Karpas-422 (cell line): ENCODE measurements around the gene OXCT2. TPM values are rescaled to one million over a fixed set of nuclear protein-coding genes. Genes with fewer than 3 reads are reported as not detected.
"Not testable (repeated sequence)": the region's sequence is repeated elsewhere in the genome, so short reads cannot be mapped to it uniquely, and the experiment has no call there.

ENCODE experiments used
- DNase-seq: peaks from one replicate; pipeline ENCODE4 v3.0.0-alpha.2; 2015
- H2AFZ ChIP-seq: fragments of 200-600 bp; sonication (generic); 2 replicates; pipeline ENCODE4 v1.6.1; 2014; ENCODE audit warnings: antibody characterized with exemption, low read length, mixed read lengths
- H3K27ac ChIP-seq: fragments of 200-600 bp; sonication (generic); 2 replicates; pipeline ENCODE4 v1.5.1; 2014; ENCODE audit warnings: mild to moderate bottlenecking, low read length, moderate library complexity
- H3K27me3 ChIP-seq: fragments of 200-600 bp; sonication (generic); 2 replicates; pipeline ENCODE4 v1.6.1; 2014; ENCODE audit warnings: low read length, mixed read lengths
- H3K36me3 ChIP-seq: fragments of 200-600 bp; sonication (generic); 2 replicates; pipeline ENCODE4 v1.6.1; 2014; ENCODE audit warnings: low read length, mixed read lengths; ENCODE audit not compliant: insufficient read depth
- H3K4me1 ChIP-seq: fragments of 200-600 bp; sonication (generic); 2 replicates; pipeline ENCODE4 v1.6.1; 2014; ENCODE audit warnings: mild to moderate bottlenecking, low read length, mixed read lengths
- H3K4me2 ChIP-seq: fragments of 200-600 bp; sonication (generic); 2 replicates; pipeline ENCODE4 v1.6.1; 2014; ENCODE audit warnings: low read length, low read depth, mild to moderate bottlenecking; ENCODE audit not compliant: poor library complexity, severe bottlenecking
- H3K4me3 ChIP-seq: fragments of 200-600 bp; sonication (generic); 2 replicates; pipeline ENCODE4 v1.5.1; 2014; ENCODE audit warnings: mild to moderate bottlenecking, antibody characterized with exemption, low read length, mixed read lengths
- H3K79me2 ChIP-seq: fragments of 200-600 bp; sonication (generic); 2 replicates; pipeline ENCODE4 v1.6.1; 2014; ENCODE audit warnings: mild to moderate bottlenecking, low read length, mixed read lengths
- H3K9ac ChIP-seq: fragments of 200-600 bp; sonication (generic); 2 replicates; pipeline ENCODE4 v1.6.0; 2014; ENCODE audit warnings: low read length
- H3K9me2 ChIP-seq: fragments of 200-600 bp; sonication (generic), shearing (Covaris generic); replicated peaks from 2 replicates; pipeline ENCODE4 v1.6.0; 2014; ENCODE audit warnings: mild to moderate bottlenecking, low read length, moderate library complexity; ENCODE audit not compliant: insufficient read depth
- H3K9me3 ChIP-seq: fragments of 300-700, 200-600 bp; sonication (generic); 2 replicates; pipeline ENCODE4 v1.6.1; 2014; ENCODE audit warnings: low read length, mixed read lengths
- H4K20me1 ChIP-seq: fragments of 200-600 bp; sonication (generic); 2 replicates; pipeline ENCODE4 v1.6.1; 2014; ENCODE audit warnings: mild to moderate bottlenecking, antibody characterized with exemption, low read length, low read depth; ENCODE audit not compliant: insufficient read depth
- total RNA-seq: library from RNA; depleted of rRNA; stranded (reverse); fragments of >200 nt; shearing (Covaris generic); gene quantifications from 2 replicates; pipeline ENCODE4 v1.2.3, GENCODE V29; 2014; ENCODE audit warnings: low replicate concordance; rRNA removed

Gene OXCT2
- not detected in 2 replicates for total RNA-seq

DNA sequence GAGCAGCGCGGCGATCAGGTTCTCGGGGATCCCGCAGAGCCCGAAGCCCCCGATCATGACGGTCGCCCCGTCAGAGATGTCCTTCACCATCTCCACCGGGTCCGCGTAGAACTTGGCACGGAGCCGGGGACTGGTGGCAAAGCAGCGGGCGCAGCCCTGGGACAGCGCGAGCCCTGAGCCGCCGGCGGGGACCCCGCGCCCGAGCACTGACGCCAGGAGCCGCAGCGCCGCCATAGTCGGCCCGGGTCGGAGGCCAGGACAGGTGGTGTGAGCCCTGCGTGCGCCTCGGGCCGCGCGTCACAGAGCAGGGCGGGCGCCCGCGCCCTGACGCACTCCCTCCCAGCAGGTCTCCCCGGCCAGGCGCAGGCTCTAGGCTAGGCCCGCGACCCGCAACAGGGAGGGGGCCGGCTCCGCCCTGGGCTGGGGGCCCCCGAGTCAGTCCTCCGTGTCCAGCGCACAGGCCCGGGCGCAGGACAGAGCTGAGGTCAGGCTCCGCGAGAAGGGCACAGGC lies at the start of gene OXCT2:
Gene OXCT2 (minus strand): TSS at position 327 of the 511 bp plus-strand sequence. CDS start 93 bp downstream, at position 234.
- not testable (repeated sequence) for DNase-seq, H3K27ac ChIP-seq, H2AFZ ChIP-seq, H4K20me1 ChIP-seq, H3K4me1 ChIP-seq, H3K4me3 ChIP-seq, H3K9me3 ChIP-seq, H3K27me3 ChIP-seq, H3K79me2 ChIP-seq, H3K9ac ChIP-seq, H3K9me2 ChIP-seq, H3K4me2 ChIP-seq, H3K36me3 ChIP-seq

DNA sequence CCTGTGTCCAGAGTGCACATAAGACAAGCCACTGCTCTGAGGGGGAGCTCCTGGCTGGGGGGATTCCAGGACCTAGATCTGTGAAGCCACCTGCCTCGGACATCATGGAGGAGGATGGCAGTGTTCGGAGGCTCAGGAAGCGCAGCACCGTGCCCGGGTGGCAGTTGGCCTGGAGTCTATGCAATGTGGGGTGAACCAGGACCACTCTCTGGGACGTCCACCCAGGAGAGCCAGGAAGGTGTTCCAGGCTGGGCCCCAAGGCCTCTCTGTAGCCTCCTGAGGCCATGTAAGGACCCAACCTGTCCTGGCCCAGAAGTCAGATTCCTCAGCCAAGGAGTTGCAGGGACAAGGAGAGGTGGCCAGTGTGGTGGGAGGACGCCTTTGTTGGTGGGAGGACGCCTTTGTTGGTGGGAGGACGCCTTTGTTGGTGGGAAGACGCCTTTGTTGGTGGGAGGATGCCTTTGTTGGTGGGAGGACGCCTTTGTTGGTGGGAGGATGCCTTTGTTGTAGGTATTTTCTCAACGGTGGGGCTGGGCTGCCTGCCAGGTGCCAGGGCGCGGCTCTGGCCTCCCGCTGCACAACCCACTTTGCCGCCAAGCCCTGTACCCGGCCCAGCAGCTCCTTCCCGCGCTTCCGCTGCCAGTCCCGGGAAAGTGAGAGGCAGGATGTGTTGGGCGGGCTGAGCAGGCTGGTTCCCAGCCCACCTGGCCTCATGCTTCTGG lies 48.1 kb upstream of the OXCT2 start:
- peaks cover 11% of the 10 kb centered on the region for H3K4me1 ChIP-seq
- no peaks in the 10 kb centered on the region for H3K9me3 ChIP-seq
- DNase-seq, result no peak
- no peaks in the 10 kb centered on the region for H3K27me3 ChIP-seq
- H2AFZ ChIP-seq, result no peak overlapping the region
- H3K79me2 ChIP-seq, result no peaks in the 10 kb centered on the region
- H3K9me2 ChIP-seq, result no peaks in the 10 kb centered on the region
- no peaks in the 10 kb centered on the region for H4K20me1 ChIP-seq
- H3K9ac ChIP-seq, result no peak overlapping the region
- no peak overlapping the region for H3K4me3 ChIP-seq
- no peaks in the 10 kb centered on the region for H3K36me3 ChIP-seq
- no peak overlapping the region for H3K27ac ChIP-seq
- H3K4me2 ChIP-seq, result no peak overlapping the region

DNA sequence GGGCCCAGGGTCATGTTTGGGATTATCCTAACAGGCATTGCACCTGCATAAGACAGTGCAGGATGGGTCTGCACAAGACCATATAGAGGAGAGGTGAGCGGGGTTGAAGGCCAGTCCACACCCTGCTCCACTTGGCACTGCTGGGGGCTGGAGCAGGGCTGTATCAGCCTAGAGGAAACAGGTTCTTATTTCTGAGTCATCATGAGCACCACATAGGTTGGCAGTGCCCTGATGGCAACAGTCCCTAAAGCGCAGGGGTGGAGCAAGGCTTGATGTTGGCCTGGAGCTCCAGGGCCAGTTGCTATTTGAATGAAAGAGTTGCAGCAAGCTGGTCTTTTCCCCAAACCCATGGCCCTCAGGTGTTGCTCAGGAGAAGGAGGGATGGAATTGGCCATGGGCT lies 47.3 kb upstream of the OXCT2 start:
- Histone ChIP-seq H3K4me1 (peaks cover 11% of the 10 kb centered on the region), H3K9me2 (no peaks in the 10 kb centered on the region), H3K4me2 (no peak overlapping the region), H3K9ac (no peak overlapping the region), H3K36me3 (no peaks in the 10 kb centered on the region), H3K27me3 (no peaks in the 10 kb centered on the region), H4K20me1 (no peaks in the 10 kb centered on the region), H3K9me3 (no peaks in the 10 kb centered on the region), H2AFZ (no peak overlapping the region), H3K27ac (no peak overlapping the region), H3K79me2 (no peaks in the 10 kb centered on the region), H3K4me3 (no peak overlapping the region)
- no peak for DNase-seq

- DNase-seq, result peak; percentile 93
- not testable (repeated sequence) for H3K79me2 ChIP-seq, H3K27ac ChIP-seq, H3K9me2 ChIP-seq, H3K27me3 ChIP-seq, H4K20me1 ChIP-seq, H3K36me3 ChIP-seq, H3K9me3 ChIP-seq
- peaks cover 11% of the 10 kb centered on the region for H3K4me1 ChIP-seq
- peak overlapping the region; percentile 21 for H3K9ac ChIP-seq
- peak overlapping the region; percentile 49 for H3K4me2 ChIP-seq
- H2AFZ ChIP-seq, result peak overlapping the region; percentile 72; the same call in 1 of the 2 replicates
- peak overlapping the region; percentile 44; the same call in 1 of the 2 replicates for H3K4me3 ChIP-seq
Observed at GRCh38 chr1:39817091-39817932, 46.2 kb upstream of the OXCT2 start.

GRCh38 chr1:39816415-39817090 lies 45.4 kb upstream of the OXCT2 start:
- Histone ChIP-seq H3K36me3 (no peaks in the 10 kb centered on the region), H3K9ac (no peak overlapping the region; the same call in 1 of the 2 replicates), H3K9me2 (no peaks in the 10 kb centered on the region), H3K9me3 (no peaks in the 10 kb centered on the region), H3K27ac (no peak overlapping the region), H2AFZ (no peak overlapping the region), H3K4me1 (peaks cover 11% of the 10 kb centered on the region), H4K20me1 (no peaks in the 10 kb centered on the region), H3K4me3 (peak overlapping the region; percentile 44; the same call in 1 of the 2 replicates), H3K27me3 (no peaks in the 10 kb centered on the region), H3K79me2 (no peaks in the 10 kb centered on the region), H3K4me2 (peak overlapping the region; percentile 49)
- peak; percentile 88 for DNase-seq

DNA sequence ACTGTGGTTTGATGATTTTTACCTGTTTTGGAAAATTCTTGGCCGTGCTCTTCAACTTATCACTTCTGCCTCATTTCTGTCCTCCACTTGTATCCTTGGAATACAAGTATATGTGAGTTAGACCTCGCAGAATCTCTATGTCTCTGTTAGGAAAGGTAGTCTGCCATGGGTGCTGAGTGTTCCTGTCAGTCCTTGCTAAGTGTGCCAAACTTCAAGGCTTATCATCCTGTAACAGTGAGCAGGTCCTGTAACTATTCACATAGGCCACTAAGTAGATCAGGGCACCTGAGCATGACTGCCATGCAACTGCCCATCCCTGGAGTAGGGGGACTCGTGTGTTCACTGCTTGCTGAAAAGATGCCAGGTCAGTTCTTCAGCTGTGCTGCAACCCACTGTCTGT lies 41.8 kb upstream of the OXCT2 start:
- Histone ChIP-seq H3K4me1 (peaks cover 11% of the 10 kb centered on the region), H3K79me2 (no peaks in the 10 kb centered on the region), H2AFZ (no peak overlapping the region), H3K9me3 (no peaks in the 10 kb centered on the region), H4K20me1 (no peaks in the 10 kb centered on the region), H3K27me3 (no peaks in the 10 kb centered on the region), H3K9me2 (no peaks in the 10 kb centered on the region), H3K27ac (no peak overlapping the region), H3K36me3 (no peaks in the 10 kb centered on the region), H3K9ac (no peak overlapping the region), H3K4me3 (no peak overlapping the region), H3K4me2 (no peak overlapping the region)
- peak; percentile 29 for DNase-seq

DNA sequence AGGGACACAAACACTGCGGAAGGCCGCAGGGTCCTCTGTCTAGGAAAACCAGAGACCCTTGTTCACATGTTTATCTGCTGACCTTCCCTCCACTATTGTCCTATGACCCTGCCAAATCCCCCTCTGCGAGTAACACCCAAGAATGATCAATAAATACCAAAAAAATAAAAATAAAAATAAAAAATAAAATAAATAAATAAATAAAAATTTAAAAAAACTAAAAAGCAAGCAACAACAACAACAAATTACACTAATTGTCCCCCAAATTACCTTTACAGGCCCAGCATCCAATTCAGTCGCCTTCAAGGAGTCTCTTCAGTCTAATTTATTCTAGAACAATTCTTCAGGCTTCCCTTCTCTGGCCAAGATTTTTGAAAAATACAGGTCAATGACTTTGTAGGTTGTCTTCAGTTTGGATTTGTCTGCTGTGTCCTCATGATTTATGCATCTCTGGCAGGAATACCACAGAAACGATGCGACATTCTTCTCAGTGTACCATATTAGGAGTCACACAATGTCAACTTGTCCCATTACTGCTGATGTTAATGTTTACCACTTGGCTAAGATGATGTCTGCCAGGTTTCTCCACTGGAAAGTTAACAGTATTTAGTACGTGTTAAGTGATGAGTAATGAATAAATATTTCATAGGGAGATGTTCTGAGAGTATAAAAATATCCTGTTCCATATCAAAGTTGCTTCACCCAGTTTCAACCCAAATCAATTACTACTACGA lies 37.8 kb upstream of the OXCT2 start:
- Histone ChIP-seq H3K9me2 (no peaks in the 10 kb centered on the region), H3K79me2 (no peaks in the 10 kb centered on the region), H4K20me1 (no peaks in the 10 kb centered on the region), H3K4me2 (no peak overlapping the region), H2AFZ (no peak overlapping the region), H3K9ac (no peak overlapping the region), H3K4me3 (no peak overlapping the region), H3K9me3 (no peaks in the 10 kb centered on the region), H3K27ac (no peak overlapping the region), H3K36me3 (no peaks in the 10 kb centered on the region), H3K27me3 (no peaks in the 10 kb centered on the region), H3K4me1 (no peaks in the 10 kb centered on the region)
- DNase-seq, result no peak
